ENCODE results near the gene HAUS1. TPM values are rescaled to one million over a fixed set of nuclear protein-coding genes. Genes with fewer than 3 reads are reported as not detected.

Gene HAUS1
- total and polyA plus RNA-seq, 4 donors: 4.5 to 17.9 (median 6.5) TPM

- no peaks in the 10 kb centered on the region for H3K27me3 ChIP-seq (ENCODE audit: control insufficient read depth in 4 of 4, insufficient read depth in 4 of 4, low read length in 3 of 4)
- no peak for TF ChIP-seq YY1 (IDR thresholded peaks at IDR 0.05)
- no peak for TF ChIP-seq HNF4G (IDR thresholded peaks at IDR 0.05)
- no peak for TF ChIP-seq FOXA1 (IDR thresholded peaks at IDR 0.05)
- TF ChIP-seq NR2F2 (IDR thresholded peaks at IDR 0.05): no peak
- no peak for TF ChIP-seq JUND (IDR thresholded peaks at IDR 0.05)
- no peak for TF ChIP-seq FOXA2 (IDR thresholded peaks at IDR 0.05)
- TF ChIP-seq ATF3 (IDR thresholded peaks at IDR 0.05): no peak
- no peak for TF ChIP-seq SP1 (IDR thresholded peaks at IDR 0.05)
- no peak for TF ChIP-seq CTCF (IDR thresholded peaks at IDR 0.05; ENCODE audit: low read depth, low read length, missing input control)
- TF ChIP-seq MAX (IDR thresholded peaks at IDR 0.05): no peak
- TF ChIP-seq GABPA (IDR thresholded peaks at IDR 0.05 in 1 of 2, conservative IDR thresholded peaks at IDR 0.05 in 1 of 2): no peak
- TF ChIP-seq EGR1 (IDR thresholded peaks at IDR 0.05; ENCODE audit: low read depth in 2 of 2): no peak
- TF ChIP-seq RAD21 (IDR thresholded peaks at IDR 0.05): no peak
- H3K4me1 ChIP-seq (ENCODE audit: control insufficient read depth in 4 of 4, insufficient read depth in 4 of 4, low read length in 3 of 4): peaks cover 8 to 35% (median 23%) of the 10 kb centered on the region in 4 donors
- no peaks in the 10 kb centered on the region for H3K9me3 ChIP-seq (ENCODE audit: control insufficient read depth in 4 of 4, low read length in 3 of 4)
- no peak overlapping the region for H3K27ac ChIP-seq (ENCODE audit: low read depth in 1 of 2, low read length in 2 of 2)
- H3K4me3 ChIP-seq (ENCODE audit: low read depth in 1 of 3, low read length in 3 of 3): no peak overlapping the region
- H3K36me3 ChIP-seq (ENCODE audit: control insufficient read depth in 4 of 4, insufficient read depth in 3 of 4, low read depth in 1 of 4, low read length in 3 of 4): peaks cover 0 to 5% (median under 1%) of the 10 kb centered on the region in 4 donors
- DNase-seq (ENCODE audit: low spot score): no peak
- WGBS: 66% methylated on average over 3 of the region's 3 CpGs
- H3K9ac ChIP-seq (ENCODE audit: low read depth in 1 of 2, low read length in 2 of 2): no peak overlapping the region
These were observed 31.2 kb upstream of the HAUS1 start for GRCh38 chr18:46072959-46073358.

- Histone ChIP-seq H3K27me3 (ENCODE audit: control insufficient read depth in 4 of 4, insufficient read depth in 4 of 4, low read length in 3 of 4) (no peaks in the 10 kb centered on the region), H3K4me1 (ENCODE audit: control insufficient read depth in 4 of 4, insufficient read depth in 4 of 4, low read length in 3 of 4) (peaks cover 7 to 33% (median 22%) of the 10 kb centered on the region in 4 donors), H3K9me3 (ENCODE audit: control insufficient read depth in 4 of 4, low read length in 3 of 4) (no peaks in the 10 kb centered on the region), H3K9ac (ENCODE audit: low read depth in 1 of 2, low read length in 2 of 2) (no peak overlapping the region), H3K36me3 (ENCODE audit: control insufficient read depth in 4 of 4, insufficient read depth in 3 of 4, low read depth in 1 of 4, low read length in 3 of 4) (peaks cover 0 to 5% (median under 1%) of the 10 kb centered on the region in 4 donors), H3K4me3 (ENCODE audit: low read depth in 1 of 3, low read length in 3 of 3) (no peak overlapping the region), H3K27ac (ENCODE audit: low read depth in 1 of 2, low read length in 2 of 2) (no peak overlapping the region)
- 28% methylated on average over 9 of the region's 9 CpGs for WGBS
- no peak for TF ChIP-seq HNF4G (IDR thresholded peaks at IDR 0.05)
- peak; percentile 76 for TF ChIP-seq CTCF (IDR thresholded peaks at IDR 0.05; ENCODE audit: low read depth, low read length, missing input control)
- peak; percentile 90 to 93 for TF ChIP-seq RAD21 (IDR thresholded peaks at IDR 0.05)
- DNase-seq (ENCODE audit: low spot score): peak; percentile 63
These were observed 30.5 kb upstream of the HAUS1 start for GRCh38 chr18:46073474-46074331.
